Measurements from ENCODE around the gene ZBTB4. TPM values are rescaled to one million over a fixed set of nuclear protein-coding genes. Genes with fewer than 3 reads are reported as not detected.
A peak's percentile ranks its signal among the peaks of the same experiment; 100 is the strongest.

Gene ZBTB4
- total RNA-seq, 1 donor from 2014 or later: 25.1 TPM

DNA sequence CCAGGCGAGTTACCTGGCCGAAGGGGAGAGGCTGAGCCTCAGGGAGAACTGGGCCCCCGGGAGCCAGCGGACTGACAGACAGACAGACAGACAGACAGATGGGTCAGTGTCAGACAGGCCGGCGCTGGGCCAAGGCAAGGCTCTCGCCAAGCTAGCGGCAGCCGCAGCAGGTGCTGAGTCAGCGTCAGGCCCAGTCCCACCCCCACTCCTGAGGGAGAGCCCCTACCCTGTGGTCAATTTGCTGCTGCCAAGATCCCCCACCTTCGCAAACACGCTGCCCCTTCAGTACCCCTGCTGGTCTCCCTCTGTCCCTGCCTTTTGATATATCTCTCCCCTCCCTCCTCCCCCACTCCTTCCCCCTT lies 38.6 kb downstream of the ZBTB4 start:
- Mint-ChIP-seq H3K27me3 (ENCODE audit: unreplicated experiment) (peaks cover 28% of the 10 kb centered on the region), H3K9me3 (ENCODE audit: unreplicated experiment) (peaks cover 15% of the 10 kb centered on the region), H3K4me1 (ENCODE audit: low read depth, unreplicated experiment) (peaks cover 17% of the 10 kb centered on the region), H3K36me3 (ENCODE audit: unreplicated experiment) (no peaks in the 10 kb centered on the region), H3K27ac (ENCODE audit: unreplicated experiment) (peak overlapping the region; percentile 73), H3K4me3 (ENCODE audit: unreplicated experiment) (peak overlapping the region; percentile 92)
- DNase-seq: peak; percentile 56
- TF ChIP-seq, protein P1, sequence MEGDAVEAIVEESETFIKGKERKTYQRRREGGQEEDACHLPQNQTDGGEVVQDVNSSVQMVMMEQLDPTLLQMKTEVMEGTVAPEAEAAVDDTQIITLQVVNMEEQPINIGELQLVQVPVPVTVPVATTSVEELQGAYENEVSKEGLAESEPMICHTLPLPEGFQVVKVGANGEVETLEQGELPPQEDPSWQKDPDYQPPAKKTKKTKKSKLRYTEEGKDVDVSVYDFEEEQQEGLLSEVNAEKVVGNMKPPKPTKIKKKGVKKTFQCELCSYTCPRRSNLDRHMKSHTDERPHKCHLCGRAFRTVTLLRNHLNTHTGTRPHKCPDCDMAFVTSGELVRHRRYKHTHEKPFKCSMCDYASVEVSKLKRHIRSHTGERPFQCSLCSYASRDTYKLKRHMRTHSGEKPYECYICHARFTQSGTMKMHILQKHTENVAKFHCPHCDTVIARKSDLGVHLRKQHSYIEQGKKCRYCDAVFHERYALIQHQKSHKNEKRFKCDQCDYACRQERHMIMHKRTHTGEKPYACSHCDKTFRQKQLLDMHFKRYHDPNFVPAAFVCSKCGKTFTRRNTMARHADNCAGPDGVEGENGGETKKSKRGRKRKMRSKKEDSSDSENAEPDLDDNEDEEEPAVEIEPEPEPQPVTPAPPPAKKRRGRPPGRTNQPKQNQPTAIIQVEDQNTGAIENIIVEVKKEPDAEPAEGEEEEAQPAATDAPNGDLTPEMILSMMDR (IDR thresholded peaks at IDR 0.05; ENCODE audit: partially characterized antibody, unreplicated experiment): no peak

DNA sequence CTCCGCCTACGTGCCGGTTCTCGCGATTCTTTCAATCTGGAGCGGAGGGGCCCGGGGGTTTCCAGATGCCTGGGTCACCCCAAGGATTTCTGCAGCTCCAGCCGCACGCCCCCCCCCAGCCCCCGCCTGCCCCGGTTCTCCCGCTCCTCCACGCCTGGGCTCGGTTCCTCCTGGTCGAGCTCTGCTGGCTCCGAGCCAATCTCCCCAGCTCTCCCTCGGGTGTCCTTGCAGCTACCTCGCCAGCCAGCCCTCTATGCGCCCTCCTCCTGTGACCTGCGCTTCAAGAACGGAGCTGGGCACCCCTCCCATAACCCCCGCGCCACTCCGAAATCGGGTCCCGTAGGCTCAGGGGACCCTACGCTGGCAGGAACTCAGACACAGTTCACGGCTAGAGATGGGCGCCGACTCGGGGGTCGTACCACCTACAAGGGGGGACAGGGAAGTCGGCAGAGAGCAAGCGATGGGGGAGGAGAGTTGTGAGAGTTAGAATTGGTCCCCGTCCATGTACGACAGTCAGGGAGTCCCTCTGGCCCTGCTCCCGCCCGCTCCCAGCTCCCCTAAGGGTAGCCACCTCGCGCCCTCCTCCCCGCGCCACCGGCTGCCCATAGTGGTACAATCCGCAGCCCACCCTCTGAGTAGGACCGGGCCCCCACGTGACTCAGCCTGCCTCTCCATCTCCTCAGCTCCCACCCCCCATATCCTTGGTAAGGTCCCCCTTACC lies 39.2 kb downstream of the ZBTB4 start:
- DNase-seq: peak; percentile 70
- H3K9me3 Mint-ChIP-seq (ENCODE audit: unreplicated experiment): peaks cover 13% of the 10 kb centered on the region
- H3K36me3 Mint-ChIP-seq (ENCODE audit: unreplicated experiment): no peaks in the 10 kb centered on the region
- TF ChIP-seq, protein P1 (IDR thresholded peaks at IDR 0.05; ENCODE audit: partially characterized antibody, unreplicated experiment): no peak
- peaks cover 17% of the 10 kb centered on the region for H3K4me1 Mint-ChIP-seq (ENCODE audit: low read depth, unreplicated experiment)
- peaks cover 24% of the 10 kb centered on the region for H3K27me3 Mint-ChIP-seq (ENCODE audit: unreplicated experiment)
- H3K4me3 Mint-ChIP-seq (ENCODE audit: unreplicated experiment): peak overlapping the region; percentile 92
- peak overlapping the region; percentile 73 for H3K27ac Mint-ChIP-seq (ENCODE audit: unreplicated experiment)

DNA sequence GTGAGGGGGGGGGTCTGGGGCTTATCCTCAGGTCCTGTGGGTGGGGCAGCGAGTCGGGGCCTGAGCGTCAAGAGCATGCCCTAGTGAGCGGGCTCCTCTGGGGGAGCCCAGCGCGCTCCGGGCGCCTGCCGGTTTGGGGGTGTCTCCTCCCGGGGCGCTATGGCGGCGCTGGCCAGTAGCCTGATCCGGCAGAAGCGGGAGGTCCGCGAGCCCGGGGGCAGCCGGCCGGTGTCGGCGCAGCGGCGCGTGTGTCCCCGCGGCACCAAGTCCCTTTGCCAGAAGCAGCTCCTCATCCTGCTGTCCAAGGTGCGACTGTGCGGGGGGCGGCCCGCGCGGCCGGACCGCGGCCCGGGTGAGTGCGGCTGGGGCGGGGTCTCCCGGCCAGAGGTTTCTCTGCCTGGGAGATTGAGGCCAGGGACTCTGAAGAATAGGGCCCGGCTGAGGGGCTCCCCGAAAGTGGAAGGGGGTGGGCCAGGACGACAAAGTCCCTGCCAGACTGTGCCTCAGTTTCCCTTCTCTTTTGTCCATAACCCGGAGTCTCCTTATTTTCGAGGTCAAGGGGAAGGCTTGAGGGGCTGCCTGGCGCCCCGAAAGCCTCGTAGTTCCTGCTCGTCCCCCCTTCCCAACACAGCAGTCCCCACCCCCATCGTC lies 39.8 kb downstream of the ZBTB4 start, which contains the start of gene FGF11:
Gene FGF11, plus strand, starts transcription at position 51 of the 651 bp plus-strand sequence. Its CDS starts 109 bp downstream, at position 160.
- no peaks in the 10 kb centered on the region for H3K36me3 Mint-ChIP-seq (ENCODE audit: unreplicated experiment)
- H3K27ac Mint-ChIP-seq (ENCODE audit: unreplicated experiment): peak within 1 kb of the TSS; percentile 73
- DNase-seq: no peak
- H3K4me3 Mint-ChIP-seq (ENCODE audit: unreplicated experiment): peak within 1 kb of the TSS; percentile 92
- peaks cover 24% of the 10 kb centered on the region for H3K27me3 Mint-ChIP-seq (ENCODE audit: unreplicated experiment)
- TF ChIP-seq, protein P1 (IDR thresholded peaks at IDR 0.05; ENCODE audit: partially characterized antibody, unreplicated experiment): no peak
- H3K9me3 Mint-ChIP-seq (ENCODE audit: unreplicated experiment): peaks cover 18% of the 10 kb centered on the region
- H3K4me1 Mint-ChIP-seq (ENCODE audit: low read depth, unreplicated experiment): peaks cover 17% of the 10 kb centered on the region

DNA sequence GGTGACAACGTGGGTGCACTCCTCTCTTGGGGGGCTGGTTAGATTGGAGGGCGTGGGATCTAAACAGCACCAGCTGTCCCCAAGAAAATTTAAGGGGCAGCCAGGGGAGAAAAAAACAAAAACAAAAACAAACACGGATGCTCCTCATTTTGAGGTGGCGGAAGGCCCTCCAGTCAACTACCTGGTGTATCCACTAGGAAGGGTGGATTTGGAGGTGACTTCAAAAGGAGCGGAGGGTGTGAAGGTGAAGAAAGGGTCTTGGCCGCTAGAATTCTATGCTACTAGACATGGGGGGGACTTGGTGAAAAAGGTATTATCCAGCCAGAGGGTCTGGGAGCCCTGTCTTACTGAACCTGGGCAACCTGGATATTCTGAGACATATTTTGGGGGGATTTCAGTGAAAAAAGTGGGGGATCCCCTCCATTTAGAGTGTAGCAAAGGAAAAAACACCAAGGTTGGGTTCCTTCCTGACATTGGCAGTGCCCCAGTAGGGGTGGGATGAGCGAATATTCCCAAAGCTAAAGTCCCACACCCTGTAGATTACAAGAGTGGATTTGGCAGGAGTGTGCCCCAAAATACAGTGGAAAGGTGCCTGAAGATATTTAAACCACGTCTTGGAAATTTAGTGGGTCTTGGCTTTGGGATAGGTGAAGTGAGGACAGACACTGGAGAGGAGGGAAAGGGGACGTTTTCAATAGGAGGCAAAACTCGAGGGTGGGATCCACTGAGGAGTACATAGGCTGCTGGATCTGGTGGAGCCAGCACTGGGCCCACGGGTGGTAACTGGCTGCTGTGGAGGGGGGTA lies 40.6 kb downstream of the ZBTB4 start:
- DNase-seq: no peak
- Mint-ChIP-seq H3K27me3 (ENCODE audit: unreplicated experiment) (peaks cover 22% of the 10 kb centered on the region), H3K27ac (ENCODE audit: unreplicated experiment) (no peak overlapping the region), H3K9me3 (ENCODE audit: unreplicated experiment) (peaks cover 18% of the 10 kb centered on the region), H3K4me1 (ENCODE audit: low read depth, unreplicated experiment) (peaks cover 17% of the 10 kb centered on the region), H3K36me3 (ENCODE audit: unreplicated experiment) (no peaks in the 10 kb centered on the region), H3K4me3 (ENCODE audit: unreplicated experiment) (peak overlapping the region; percentile 74)
- TF ChIP-seq, protein P1 (IDR thresholded peaks at IDR 0.05; ENCODE audit: partially characterized antibody, unreplicated experiment): no peak
